HCT116 (cell line): ENCODE data around the gene CDC42EP1.
"Not testable (repeated sequence)": the region's sequence is repeated elsewhere in the genome, so short reads cannot be mapped to it uniquely, and the experiment has no call there.

Source experiments
- EGR1 ChIP-seq: IDR thresholded peaks from 2 replicates; pipeline ENCODE4 v1.6.1; 2012; ENCODE audit warnings: low read depth
- EZH2 ChIP-seq: fragments of 200-600 bp; sonication (generic); IDR thresholded peaks from 2 replicates; pipeline ENCODE4 v1.6.1; 2017; ENCODE audit warnings: antibody characterized with exemption, mixed run types
- EZH2phosphoT487 ChIP-seq: fragments of 200-600 bp; IDR thresholded peaks from 2 replicates; pipeline ENCODE4 v1.6.1; 2018; ENCODE audit warnings: antibody characterized with exemption, borderline replicate concordance
- MAX ChIP-seq: IDR thresholded peaks from 2 replicates; pipeline ENCODE4 v1.6.1; 2012
- POLR2A ChIP-seq: IDR thresholded peaks from 2 replicates; pipeline ENCODE4 v1.7.0; 2011; ENCODE audit warnings: borderline replicate concordance; ENCODE audit not compliant: insufficient read depth, insufficient read length; ENCODE audit errors: extremely low read depth
- POLR2AphosphoS5 ChIP-seq: IDR thresholded peaks from 2 replicates; pipeline ENCODE4 v1.6.1; 2011; ENCODE audit warnings: mild to moderate bottlenecking, low read depth, low read length, moderate library complexity
- RAD21 ChIP-seq: IDR thresholded peaks from 2 replicates; pipeline ENCODE4 v1.6.1; 2012; ENCODE audit warnings: low read depth, mild to moderate bottlenecking
- SIN3A ChIP-seq: IDR thresholded peaks from 2 replicates; pipeline ENCODE4 v1.6.1; 2012; ENCODE audit warnings: low read depth
- SRF ChIP-seq: IDR thresholded peaks from 2 replicates; pipeline ENCODE4 v1.6.1; 2012; ENCODE audit warnings: low read depth
- YY1 ChIP-seq: IDR thresholded peaks from 2 replicates; pipeline ENCODE4 v1.6.1; 2011; ENCODE audit warnings: low read length, low read depth, moderate library complexity, mild to moderate bottlenecking; ENCODE audit not compliant: insufficient replicate concordance; ENCODE audit errors: extremely low read depth
- ZNF274 ChIP-seq: fragments of 200-500 bp; sonication (Bioruptor generic); IDR thresholded peaks from 2 replicates; pipeline ENCODE4 v1.6.1; 2014; ENCODE audit warnings: mild to moderate bottlenecking, low read depth, low read length, inconsistent platforms
- TF ChIP-seq, protein P1 (sequence below), 3 experiments: fragments of 200-600 bp in 1 of 3; sonication (generic) in 1 of 3; IDR thresholded peaks in 2 of 3; conservative IDR thresholded peaks in 1 of 3; 2 replicates each; pipeline ENCODE4 v1.5.1; 2012 to 2017; ENCODE audit warnings: low read depth in 2 of 3, low read length in 2 of 3, antibody characterized with exemption in 1 of 3, borderline replicate concordance in 1 of 3, control low read depth in 1 of 3, mild to moderate bottlenecking in 1 of 3, mixed read lengths in 1 of 3, mixed run types in 1 of 3, moderate library complexity in 1 of 3; ENCODE audit not compliant: insufficient read depth in 1 of 3
- TF ChIP-seq, protein P2 (sequence below): IDR thresholded peaks from 2 replicates; pipeline ENCODE4 v1.6.1; 2012; ENCODE audit warnings: low read depth

DNA sequence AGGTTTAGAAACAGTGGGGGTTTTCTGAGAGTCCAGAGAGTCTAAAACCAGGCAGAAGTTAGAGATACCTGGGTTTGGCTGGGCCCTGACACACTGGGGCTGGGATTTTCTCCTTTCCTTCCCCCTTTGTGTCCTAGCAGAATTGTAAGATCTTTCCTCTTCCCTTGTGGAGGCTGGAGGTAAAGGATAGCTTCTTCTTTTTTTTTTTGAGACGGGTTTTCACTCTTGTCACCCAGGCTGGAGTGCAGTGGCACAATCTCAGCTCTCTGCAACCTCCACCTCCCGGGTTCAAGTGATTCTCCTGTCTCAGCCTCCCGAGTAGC is 49.8 kb downstream of the CDC42EP1 start:
- TF ChIP-seq, protein P1, sequence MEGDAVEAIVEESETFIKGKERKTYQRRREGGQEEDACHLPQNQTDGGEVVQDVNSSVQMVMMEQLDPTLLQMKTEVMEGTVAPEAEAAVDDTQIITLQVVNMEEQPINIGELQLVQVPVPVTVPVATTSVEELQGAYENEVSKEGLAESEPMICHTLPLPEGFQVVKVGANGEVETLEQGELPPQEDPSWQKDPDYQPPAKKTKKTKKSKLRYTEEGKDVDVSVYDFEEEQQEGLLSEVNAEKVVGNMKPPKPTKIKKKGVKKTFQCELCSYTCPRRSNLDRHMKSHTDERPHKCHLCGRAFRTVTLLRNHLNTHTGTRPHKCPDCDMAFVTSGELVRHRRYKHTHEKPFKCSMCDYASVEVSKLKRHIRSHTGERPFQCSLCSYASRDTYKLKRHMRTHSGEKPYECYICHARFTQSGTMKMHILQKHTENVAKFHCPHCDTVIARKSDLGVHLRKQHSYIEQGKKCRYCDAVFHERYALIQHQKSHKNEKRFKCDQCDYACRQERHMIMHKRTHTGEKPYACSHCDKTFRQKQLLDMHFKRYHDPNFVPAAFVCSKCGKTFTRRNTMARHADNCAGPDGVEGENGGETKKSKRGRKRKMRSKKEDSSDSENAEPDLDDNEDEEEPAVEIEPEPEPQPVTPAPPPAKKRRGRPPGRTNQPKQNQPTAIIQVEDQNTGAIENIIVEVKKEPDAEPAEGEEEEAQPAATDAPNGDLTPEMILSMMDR (IDR thresholded peaks at IDR 0.05 in 2 of 3, conservative IDR thresholded peaks at IDR 0.05 in 1 of 3; ENCODE audit: borderline replicate concordance in 1 of 3, insufficient read depth in 1 of 3, low read depth in 2 of 3, low read length in 2 of 3) = not testable (repeated sequence)
- TF ChIP-seq POLR2AphosphoS5, POLR2A, ZNF274, MAX, EZH2, RAD21, EGR1, EZH2phosphoT487, SIN3A, SRF, YY1: not testable (repeated sequence)
- TF ChIP-seq, protein P2, sequence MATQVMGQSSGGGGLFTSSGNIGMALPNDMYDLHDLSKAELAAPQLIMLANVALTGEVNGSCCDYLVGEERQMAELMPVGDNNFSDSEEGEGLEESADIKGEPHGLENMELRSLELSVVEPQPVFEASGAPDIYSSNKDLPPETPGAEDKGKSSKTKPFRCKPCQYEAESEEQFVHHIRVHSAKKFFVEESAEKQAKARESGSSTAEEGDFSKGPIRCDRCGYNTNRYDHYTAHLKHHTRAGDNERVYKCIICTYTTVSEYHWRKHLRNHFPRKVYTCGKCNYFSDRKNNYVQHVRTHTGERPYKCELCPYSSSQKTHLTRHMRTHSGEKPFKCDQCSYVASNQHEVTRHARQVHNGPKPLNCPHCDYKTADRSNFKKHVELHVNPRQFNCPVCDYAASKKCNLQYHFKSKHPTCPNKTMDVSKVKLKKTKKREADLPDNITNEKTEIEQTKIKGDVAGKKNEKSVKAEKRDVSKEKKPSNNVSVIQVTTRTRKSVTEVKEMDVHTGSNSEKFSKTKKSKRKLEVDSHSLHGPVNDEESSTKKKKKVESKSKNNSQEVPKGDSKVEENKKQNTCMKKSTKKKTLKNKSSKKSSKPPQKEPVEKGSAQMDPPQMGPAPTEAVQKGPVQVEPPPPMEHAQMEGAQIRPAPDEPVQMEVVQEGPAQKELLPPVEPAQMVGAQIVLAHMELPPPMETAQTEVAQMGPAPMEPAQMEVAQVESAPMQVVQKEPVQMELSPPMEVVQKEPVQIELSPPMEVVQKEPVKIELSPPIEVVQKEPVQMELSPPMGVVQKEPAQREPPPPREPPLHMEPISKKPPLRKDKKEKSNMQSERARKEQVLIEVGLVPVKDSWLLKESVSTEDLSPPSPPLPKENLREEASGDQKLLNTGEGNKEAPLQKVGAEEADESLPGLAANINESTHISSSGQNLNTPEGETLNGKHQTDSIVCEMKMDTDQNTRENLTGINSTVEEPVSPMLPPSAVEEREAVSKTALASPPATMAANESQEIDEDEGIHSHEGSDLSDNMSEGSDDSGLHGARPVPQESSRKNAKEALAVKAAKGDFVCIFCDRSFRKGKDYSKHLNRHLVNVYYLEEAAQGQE = not testable (repeated sequence)
